ENCODE results near the gene AADACL2. TPM values are rescaled to one million over a fixed set of nuclear protein-coding genes. Genes with fewer than 3 reads are reported as not detected.

The AADACL2 gene
- total RNA-seq, 4 donors from 2014 or later, result 0.49 TPM; not detected in 3

- TF ChIP-seq CTCF (IDR thresholded peaks at IDR 0.05; ENCODE audit: low read depth), result no peak
Measured at GRCh38 chr3:151800431-151800830, 66.7 kb downstream of the AADACL2 start.

GRCh38 chr3:151804267-151804666 is 70.5 kb downstream of the AADACL2 start:
- no peak for TF ChIP-seq CTCF (IDR thresholded peaks at IDR 0.05; ENCODE audit: low read depth)

GRCh38 chr3:151806838-151807237 is 73.1 kb downstream of the AADACL2 start:
- TF ChIP-seq CTCF (IDR thresholded peaks at IDR 0.05; ENCODE audit: low read depth), result no peak

Other genes starting within 250 kb of the AADACL2 start
- gene AADAC, start 80.2 kb downstream of the AADACL2 start, total RNA-seq, result 1 to 10 TPM in 2 of 4 donors, not detected in 2; 5.3 to 6.0 TPM
- 10 to 100 TPM in 1 of 4 donors, 1 to 10 TPM in 2, under 1 TPM in 1; 0.75 to 10.9 (median 3.1) TPM for gene SUCNR1, start 139.7 kb downstream of the AADACL2 start, total RNA-seq

All from subcutaneous adipose tissue (tissue), 4 donors.